GM19467 (cell line): ENCODE data around the gene KPNA1.
"Not testable (repeated sequence)": the region's sequence is repeated elsewhere in the genome, so short reads cannot be mapped to it uniquely, and the experiment has no call there.

ENCODE experiments used
- ATAC-seq: cut with Tn5 transposase; IDR thresholded peaks from one replicate; pipeline ENCODE4 v1.9.1; 2021; ENCODE audit warnings: mild to moderate bottlenecking, moderate library complexity; ENCODE audit not compliant: unreplicated experiment

The KPNA1 gene

GRCh38 chr3:122481390-122481789, 33.3 kb downstream of the KPNA1 start:
- no peak for ATAC-seq

GRCh38 chr3:122476532-122476931, 38.2 kb downstream of the KPNA1 start:
- no peak for ATAC-seq

DNA sequence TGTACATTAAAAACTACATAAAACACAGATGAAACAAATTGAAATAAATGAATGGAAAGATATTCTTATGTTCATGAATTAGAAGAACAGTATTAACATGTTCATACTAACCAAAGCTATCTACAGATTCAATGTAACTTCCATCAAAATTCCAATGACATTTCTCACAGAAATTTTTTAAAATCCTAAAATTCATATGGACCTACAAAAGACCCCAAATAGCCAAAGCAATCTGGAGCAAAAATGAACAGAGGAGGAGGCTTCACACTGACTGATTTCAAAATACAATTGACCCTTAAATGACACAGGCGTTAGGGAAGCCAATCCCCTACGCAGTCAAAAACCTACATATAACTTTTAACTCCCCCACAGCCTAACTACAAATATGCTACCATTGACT, 39.4 kb downstream of the KPNA1 start:
- no peak for ATAC-seq

DNA sequence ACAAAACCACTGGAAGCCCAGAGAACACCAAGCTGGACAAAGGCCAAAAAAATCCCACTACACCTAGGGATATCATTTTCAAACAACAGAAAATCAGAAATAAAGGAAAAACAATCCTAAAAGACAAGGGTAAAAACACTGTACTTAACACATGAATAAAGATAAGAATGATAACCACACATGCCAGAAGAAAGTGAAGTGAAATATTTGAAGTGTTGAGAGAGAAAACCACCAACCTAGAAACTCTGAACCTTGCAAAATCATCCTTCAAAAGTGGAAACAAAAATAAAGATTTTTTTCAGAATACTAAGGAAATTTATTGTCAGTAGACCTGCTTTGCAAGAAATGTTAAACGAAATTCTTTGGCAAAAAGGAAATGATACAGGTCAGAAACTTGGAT, 45.1 kb downstream of the KPNA1 start:
- ATAC-seq, result no peak

DNA sequence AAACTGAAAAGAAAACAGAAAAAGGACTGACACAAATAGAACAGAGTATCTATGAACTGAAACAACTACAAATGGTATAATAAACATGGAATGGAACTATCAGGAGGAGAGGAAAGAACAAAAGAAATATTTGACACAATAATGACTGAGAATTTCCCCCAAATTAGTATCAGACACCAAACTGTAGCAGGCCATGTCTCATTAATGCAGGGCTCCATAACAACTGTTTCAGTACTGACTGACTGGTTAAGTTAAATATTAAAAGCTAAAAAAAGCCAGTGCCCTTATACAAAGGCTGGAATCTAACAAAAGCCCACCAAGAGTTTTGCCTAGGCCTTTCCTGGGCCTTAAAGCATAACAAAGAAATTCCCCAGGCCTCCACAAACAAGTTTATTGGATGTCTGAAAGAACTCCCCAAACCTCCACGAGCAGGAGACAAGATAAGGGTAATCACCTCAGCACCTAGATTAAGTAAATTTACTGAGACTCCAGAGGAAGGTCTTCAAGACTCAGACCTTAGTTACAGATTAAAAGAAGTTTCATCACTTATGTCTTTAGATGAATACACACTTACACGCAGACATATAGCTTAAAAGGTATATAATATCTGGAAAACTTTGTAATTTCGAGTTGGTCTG, 45.7 kb downstream of the KPNA1 start:
- peak; percentile 48 for ATAC-seq

- ATAC-seq, result no peak
These were observed 48.0 kb downstream of the KPNA1 start for GRCh38 chr3:122466701-122467240.

- no peak for ATAC-seq
These were observed 50.1 kb downstream of the KPNA1 start for GRCh38 chr3:122464659-122465058.

DNA sequence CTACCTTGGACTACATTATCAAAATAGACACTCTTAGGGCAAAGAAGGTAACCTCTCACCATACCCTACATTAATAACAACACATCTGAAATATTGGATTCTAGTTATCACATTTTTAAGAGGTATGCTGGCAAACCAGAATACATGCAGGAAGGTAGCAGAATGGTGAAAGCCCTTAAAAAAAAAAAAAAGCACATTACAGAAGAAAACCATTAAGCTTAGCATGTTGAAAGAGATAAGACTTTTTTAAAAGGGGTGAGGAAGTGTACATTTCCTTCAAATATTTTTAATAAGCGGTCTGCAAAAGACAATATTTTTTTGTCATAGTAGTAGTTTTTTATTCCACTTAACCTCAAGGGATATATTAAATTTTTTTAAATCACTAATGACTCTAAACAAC, 52.3 kb downstream of the KPNA1 start:
- ATAC-seq, result no peak

- ATAC-seq, result no peak
These were observed 52.9 kb downstream of the KPNA1 start for GRCh38 chr3:122461806-122462205.

DNA sequence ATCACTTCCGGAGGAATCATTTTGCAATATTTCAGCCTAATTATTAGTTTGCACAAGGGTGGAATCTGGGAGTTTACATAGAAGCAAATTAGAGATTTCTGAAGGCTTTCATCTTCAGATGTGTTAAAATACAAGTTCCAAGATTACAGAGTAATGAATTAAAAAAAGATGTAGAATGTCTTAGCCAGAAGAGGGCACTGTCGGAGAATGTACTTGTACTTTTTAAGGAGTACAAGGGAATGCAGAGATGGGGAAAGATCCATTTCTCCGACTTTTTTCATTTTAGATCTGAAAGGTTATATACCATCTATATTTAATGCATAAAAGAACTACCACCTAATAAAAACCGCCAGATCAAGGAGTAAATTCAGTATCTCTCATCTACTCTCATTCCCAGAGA, 55.7 kb downstream of the KPNA1 start:
- no peak for ATAC-seq

DNA sequence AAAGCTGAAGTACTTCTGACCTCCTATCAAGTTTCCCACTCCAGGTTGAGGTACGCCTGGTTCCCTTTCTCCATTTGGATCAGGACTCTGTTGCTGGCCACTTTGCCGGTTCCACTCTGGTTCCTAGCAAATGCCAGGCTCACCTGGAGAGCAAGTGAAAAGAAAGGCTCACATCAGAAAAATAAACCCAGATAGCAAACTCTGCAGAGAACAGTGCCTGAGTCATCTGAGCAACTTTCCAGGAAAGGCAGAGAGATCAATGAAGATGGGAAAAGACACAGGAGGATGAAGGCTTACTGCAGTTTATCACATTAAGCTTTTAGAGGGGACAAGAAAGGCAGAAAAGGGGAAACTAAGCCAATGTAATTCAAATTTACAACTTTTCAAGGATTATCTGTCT, 57.0 kb downstream of the KPNA1 start:
- no peak for ATAC-seq

GRCh38 chr3:122456074-122456473, 58.7 kb downstream of the KPNA1 start:
- no peak for ATAC-seq

- no peak for ATAC-seq
These were observed 63.4 kb downstream of the KPNA1 start for GRCh38 chr3:122451371-122451770.

GRCh38 chr3:122448218-122448617, 66.5 kb downstream of the KPNA1 start:
- not testable (repeated sequence) for ATAC-seq

- not testable (repeated sequence) for ATAC-seq
These were observed 70.2 kb downstream of the KPNA1 start for GRCh38 chr3:122444491-122444887.

GRCh38 chr3:122443762-122444490, 70.8 kb downstream of the KPNA1 start:
- not testable (repeated sequence) for ATAC-seq

- no peak for ATAC-seq
These were observed 71.6 kb downstream of the KPNA1 start for GRCh38 chr3:122443090-122443489.

DNA sequence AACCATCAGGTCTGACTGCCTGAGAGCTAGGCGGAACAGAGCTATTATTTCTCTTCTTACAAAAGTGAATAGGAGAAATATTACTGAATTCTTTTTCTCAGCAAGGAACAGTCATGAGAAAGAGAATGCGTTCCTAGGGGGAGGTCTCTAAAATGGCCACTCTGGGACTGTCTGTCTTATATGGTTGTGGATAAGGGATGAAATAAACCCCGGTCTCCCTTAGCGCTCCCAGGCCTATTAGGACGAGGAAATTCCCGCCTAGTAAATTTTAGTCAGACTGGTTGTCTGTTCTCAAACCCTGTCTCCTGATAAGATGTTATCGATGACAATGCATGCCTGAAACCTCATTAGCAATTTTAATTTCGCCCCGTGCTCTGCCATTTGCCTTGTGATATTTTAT, 78.8 kb downstream of the KPNA1 start:
- ATAC-seq, result no peak

DNA sequence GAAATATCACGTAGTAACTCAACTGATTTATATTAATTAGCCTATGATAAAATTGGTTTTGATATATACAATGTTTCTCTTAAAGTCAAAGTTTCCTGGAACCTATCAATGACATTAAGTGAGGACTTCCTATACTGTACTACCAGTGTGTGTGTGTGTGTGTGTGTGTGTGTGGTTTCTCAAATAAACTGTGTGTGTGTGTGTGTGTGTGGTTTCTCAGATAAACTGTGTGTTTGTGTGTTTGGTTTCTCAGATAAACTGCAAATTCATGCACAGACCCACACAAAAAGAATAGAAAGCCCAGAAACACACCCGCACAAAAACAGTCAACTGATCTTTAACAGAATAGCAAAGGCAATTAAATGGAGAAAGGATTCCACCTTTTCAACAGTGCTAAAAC, 84.4 kb downstream of the KPNA1 start:
- no peak for ATAC-seq

- ATAC-seq, result no peak
These were observed 86.8 kb downstream of the KPNA1 start for GRCh38 chr3:122427857-122428471.

- ATAC-seq, result no peak
These were observed 92.9 kb downstream of the KPNA1 start for GRCh38 chr3:122421836-122422235.

GRCh38 chr3:122421101-122421500, 93.6 kb downstream of the KPNA1 start:
- ATAC-seq, result no peak
